D721Med (cell line): Measurements from ENCODE around the gene SPRED2.

Source experiments
- DNase-seq: peaks from one replicate; pipeline ENCODE4 v3.0.0; 2011; ENCODE audit warnings: low spot score; ENCODE audit not compliant: insufficient read length
- FAIRE-seq: peaks from 2 replicates; lab custom pipeline; 2011; peaks lifted over from hg19 to GRCh38; lab: Jason Lieb, UNC
- TF ChIP-seq, protein P1 (sequence below): IDR thresholded peaks from 2 replicates; pipeline ENCODE4 v1.5.1; 2012; ENCODE audit warnings: mild to moderate bottlenecking, control low read depth; ENCODE audit not compliant: insufficient read depth; ENCODE audit errors: missing control alignments

The SPRED2 gene

GRCh38 chr2:65298089-65298488 lies 134.3 kb downstream of the SPRED2 start:
- no peak for FAIRE-seq
- DNase-seq = no peak
- TF ChIP-seq, protein P1, sequence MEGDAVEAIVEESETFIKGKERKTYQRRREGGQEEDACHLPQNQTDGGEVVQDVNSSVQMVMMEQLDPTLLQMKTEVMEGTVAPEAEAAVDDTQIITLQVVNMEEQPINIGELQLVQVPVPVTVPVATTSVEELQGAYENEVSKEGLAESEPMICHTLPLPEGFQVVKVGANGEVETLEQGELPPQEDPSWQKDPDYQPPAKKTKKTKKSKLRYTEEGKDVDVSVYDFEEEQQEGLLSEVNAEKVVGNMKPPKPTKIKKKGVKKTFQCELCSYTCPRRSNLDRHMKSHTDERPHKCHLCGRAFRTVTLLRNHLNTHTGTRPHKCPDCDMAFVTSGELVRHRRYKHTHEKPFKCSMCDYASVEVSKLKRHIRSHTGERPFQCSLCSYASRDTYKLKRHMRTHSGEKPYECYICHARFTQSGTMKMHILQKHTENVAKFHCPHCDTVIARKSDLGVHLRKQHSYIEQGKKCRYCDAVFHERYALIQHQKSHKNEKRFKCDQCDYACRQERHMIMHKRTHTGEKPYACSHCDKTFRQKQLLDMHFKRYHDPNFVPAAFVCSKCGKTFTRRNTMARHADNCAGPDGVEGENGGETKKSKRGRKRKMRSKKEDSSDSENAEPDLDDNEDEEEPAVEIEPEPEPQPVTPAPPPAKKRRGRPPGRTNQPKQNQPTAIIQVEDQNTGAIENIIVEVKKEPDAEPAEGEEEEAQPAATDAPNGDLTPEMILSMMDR = no peak

DNA sequence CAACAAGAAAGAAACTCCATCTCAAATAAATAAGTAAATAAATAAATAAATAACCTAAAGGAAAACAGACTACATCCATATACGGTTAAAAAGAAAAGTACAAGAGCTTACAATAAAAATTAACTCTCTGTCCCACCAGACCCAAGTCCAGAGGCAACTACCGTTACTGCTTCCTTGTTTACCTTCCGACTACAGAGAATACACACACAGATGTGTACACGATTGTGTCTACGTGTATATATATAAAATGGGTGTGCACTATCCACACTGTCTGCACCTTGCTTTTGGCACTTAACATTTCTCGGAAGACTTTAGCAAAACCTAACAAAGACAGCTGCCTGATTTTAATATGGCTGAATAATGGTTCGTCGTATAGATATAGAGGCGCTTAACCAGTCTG lies 134.9 kb downstream of the SPRED2 start:
- DNase-seq = no peak
- TF ChIP-seq, protein P1 = no peak
- no peak for FAIRE-seq

DNA sequence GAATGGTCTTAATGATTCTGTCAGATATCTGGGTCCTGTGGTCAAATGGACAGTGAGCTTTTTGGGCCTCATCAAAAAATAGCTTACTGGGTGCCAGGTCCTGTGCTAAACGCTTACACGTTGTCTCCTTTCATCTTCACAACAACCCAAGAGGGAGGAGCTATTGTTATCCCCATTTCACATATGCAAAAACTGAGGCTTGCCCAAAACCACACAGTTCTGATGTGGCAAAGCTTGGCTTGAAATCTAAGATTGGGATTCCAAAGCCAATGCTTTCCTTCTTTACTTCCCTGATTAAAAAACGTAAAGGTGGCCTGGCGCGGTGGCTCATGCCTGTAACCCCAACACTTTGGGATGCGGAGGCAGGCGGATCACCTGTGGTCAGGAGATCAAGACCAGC lies 135.4 kb downstream of the SPRED2 start:
- FAIRE-seq (no peak), DNase-seq (no peak)
- TF ChIP-seq, protein P1 = no peak

GRCh38 chr2:65294701-65295100 lies 137.7 kb downstream of the SPRED2 start:
- DNase-seq (no peak), FAIRE-seq (no peak)
- TF ChIP-seq, protein P1 = no peak

DNA sequence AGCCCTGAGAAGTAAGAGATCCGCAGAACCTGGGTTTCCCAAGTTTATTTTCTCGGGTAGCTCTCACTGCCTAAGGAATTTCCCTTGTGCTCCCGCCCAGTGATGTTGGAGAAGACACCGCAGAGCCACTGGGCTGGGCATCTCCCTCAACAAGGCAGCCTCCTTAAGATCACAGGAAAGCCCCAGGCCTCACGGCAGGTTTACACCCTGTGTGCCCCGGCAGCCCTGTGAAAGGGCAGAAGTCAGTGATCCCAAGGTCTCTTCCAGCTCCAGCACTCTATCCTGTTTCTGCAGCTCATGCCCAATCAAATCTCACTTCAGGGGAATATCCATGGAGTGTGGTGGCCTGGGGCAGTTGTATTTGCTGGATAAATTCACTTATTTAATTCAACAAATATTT lies 138.3 kb downstream of the SPRED2 start:
- TF ChIP-seq, protein P1 = no peak

DNA sequence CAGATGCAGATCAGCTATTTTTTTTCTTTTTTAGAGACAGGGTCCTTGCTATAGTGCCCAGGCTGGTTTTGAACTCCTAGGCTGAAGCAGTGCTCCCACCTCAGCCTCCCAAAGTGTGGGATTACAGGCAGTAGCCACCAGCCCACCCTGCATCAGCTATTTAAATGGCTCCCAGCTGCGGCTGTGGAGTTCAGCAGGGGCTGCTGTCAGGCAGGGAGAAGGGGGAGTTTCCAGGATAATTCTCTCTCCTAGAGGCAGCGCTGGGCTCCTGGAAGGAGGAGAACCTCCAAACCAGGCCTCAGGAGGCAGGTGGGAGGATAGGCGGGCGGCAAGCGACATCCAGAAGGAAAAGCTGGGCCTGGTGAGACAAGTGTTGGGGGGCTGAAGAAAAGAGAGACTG lies 139.0 kb downstream of the SPRED2 start:
- DNase-seq (no peak), FAIRE-seq (no peak)
- TF ChIP-seq, protein P1 = no peak

More for the DNA sequence above, 138.3 kb downstream of the SPRED2 start:
- DNase-seq = no peak
- no peak for FAIRE-seq

GRCh38 chr2:65292461-65293011 lies 139.9 kb downstream of the SPRED2 start:
- no peak for DNase-seq
- no peak for FAIRE-seq
- TF ChIP-seq, protein P1 = no peak
